ENCODE measurements around the gene SPRR3.

The SPRR3 gene

GRCh38 chr1:153001382-153001781 is at the start of gene SPRR3:
Gene SPRR3, plus strand, starts transcription at chr1:153001749. Its CDS starts 1,272 bp downstream, at chr1:153003021.
- no peak for DNase-seq (ENCODE audit: low read depth in 2 of 2)

GRCh38 chr1:152953761-152954160 is 47.8 kb upstream of the SPRR3 start:
- no peak for DNase-seq (ENCODE audit: low read depth in 2 of 2)

GRCh38 chr1:152954436-152954835 is 47.1 kb upstream of the SPRR3 start:
- DNase-seq (ENCODE audit: low read depth in 2 of 2), result no peak

GRCh38 chr1:152957561-152957960 is 44.0 kb upstream of the SPRR3 start:
- no peak for DNase-seq (ENCODE audit: low read depth in 2 of 2)

- DNase-seq (ENCODE audit: low read depth in 2 of 2), result no peak
Observed at GRCh38 chr1:152959273-152959672, 42.3 kb upstream of the SPRR3 start.

- no peak for DNase-seq (ENCODE audit: low read depth in 2 of 2)
Observed at GRCh38 chr1:152959801-152960451, 41.6 kb upstream of the SPRR3 start.

- no peak for DNase-seq (ENCODE audit: low read depth in 2 of 2)
Observed at GRCh38 chr1:152960452-152961044, 41.0 kb upstream of the SPRR3 start.

- no peak for DNase-seq (ENCODE audit: low read depth in 2 of 2)
Observed at GRCh38 chr1:152961226-152961891, 40.2 kb upstream of the SPRR3 start.

GRCh38 chr1:152962876-152963415 is 38.6 kb upstream of the SPRR3 start:
- no peak for DNase-seq (ENCODE audit: low read depth in 2 of 2)

GRCh38 chr1:152964536-152964935 is 37.0 kb upstream of the SPRR3 start:
- DNase-seq (ENCODE audit: low read depth in 2 of 2), result no peak

- no peak for DNase-seq (ENCODE audit: low read depth in 2 of 2)
Observed at GRCh38 chr1:152965853-152966252, 35.7 kb upstream of the SPRR3 start.

- no peak for DNase-seq (ENCODE audit: low read depth in 2 of 2)
Observed at GRCh38 chr1:152967201-152967600, 34.3 kb upstream of the SPRR3 start.

- DNase-seq (ENCODE audit: low read depth in 2 of 2), result no peak
Observed at GRCh38 chr1:152968248-152968647, 33.3 kb upstream of the SPRR3 start.

GRCh38 chr1:152969036-152969435 is 32.5 kb upstream of the SPRR3 start:
- no peak for DNase-seq (ENCODE audit: low read depth in 2 of 2)

GRCh38 chr1:152970495-152970894 is 31.1 kb upstream of the SPRR3 start, which contains the start of gene SPRR4:
Gene SPRR4, plus strand, starts transcription at chr1:152970648. Its CDS starts 1,243 bp downstream, at chr1:152971891.
- no peak for DNase-seq (ENCODE audit: low read depth in 2 of 2)

- DNase-seq (ENCODE audit: low read depth in 2 of 2), result no peak
Observed at GRCh38 chr1:152972196-152972886, 29.2 kb upstream of the SPRR3 start.

- no peak for DNase-seq (ENCODE audit: low read depth in 2 of 2)
Observed at GRCh38 chr1:152976688-152977087, 24.9 kb upstream of the SPRR3 start.

GRCh38 chr1:152977614-152978013 is 23.9 kb upstream of the SPRR3 start:
- DNase-seq (ENCODE audit: low read depth in 2 of 2), result no peak

GRCh38 chr1:152980676-152981075 is 20.9 kb upstream of the SPRR3 start:
- no peak for DNase-seq (ENCODE audit: low read depth in 2 of 2)

GRCh38 chr1:152981146-152981871 is 20.2 kb upstream of the SPRR3 start:
- no peak for DNase-seq (ENCODE audit: low read depth in 2 of 2)

GRCh38 chr1:152982076-152982475 is 19.5 kb upstream of the SPRR3 start:
- DNase-seq (ENCODE audit: low read depth in 2 of 2), result no peak

Measured in activated CD4-positive, alpha-beta T cell treated with anti-CD3 and anti-CD28 coated beads for 24 hours (primary cell).